Esophagus (tissue), 2 donors: Measurements from ENCODE around the gene RYR2. TPM values are rescaled to one million over a fixed set of nuclear protein-coding genes. Genes with fewer than 3 reads are reported as not detected.

ENCODE experiments used
- H3K27ac ChIP-seq, 2 donors: one replicate each; pipeline ENCODE4 v1.5.1; 2013; ENCODE audit warnings: low read depth in 2 of 2, mild to moderate bottlenecking in 2 of 2, inconsistent platforms in 1 of 2, low read length in 1 of 2, moderate library complexity in 1 of 2
- H3K27me3 ChIP-seq, 2 donors: one replicate each; pipeline ENCODE4 v1.6.1; 2013; ENCODE audit warnings: low read length in 2 of 2, control low read depth in 1 of 2, mild to moderate bottlenecking in 1 of 2; ENCODE audit not compliant: insufficient read depth in 2 of 2, control insufficient read depth in 1 of 2
- H3K36me3 ChIP-seq, 2 donors: one replicate each; pipeline ENCODE4 v1.6.1; 2013; ENCODE audit warnings: low read length in 1 of 2; ENCODE audit not compliant: control insufficient read depth in 2 of 2, insufficient read depth in 2 of 2
- H3K4me1 ChIP-seq, 2 donors: one replicate each; pipeline ENCODE4 v1.6.1; 2013; ENCODE audit warnings: low read length in 1 of 2; ENCODE audit not compliant: control insufficient read depth in 2 of 2, insufficient read depth in 2 of 2
- H3K4me3 ChIP-seq, 2 donors: one replicate each; pipeline ENCODE4 v1.5.1; 2013; ENCODE audit warnings: low read length in 2 of 2, mild to moderate bottlenecking in 2 of 2, low read depth in 1 of 2, moderate library complexity in 1 of 2
- H3K9me3 ChIP-seq, 2 donors: one replicate each; pipeline ENCODE4 v1.6.1; 2013; ENCODE audit warnings: mild to moderate bottlenecking in 2 of 2, low read depth in 1 of 2, low read length in 1 of 2, moderate library complexity in 1 of 2; ENCODE audit not compliant: control insufficient read depth in 2 of 2, insufficient read depth in 1 of 2
- WGBS, 2 donors: extraction: QIAGEN DNeasy Blood & Tissue Kit; methylation state at CpG; one replicate each; pipeline ENCODE4 v1.1.7; 2013; 5-methylcytosine and 5-hydroxymethylcytosine counted together
- polyA plus RNA-seq, 2 donors: library from polyadenylated mRNA; stranded (reverse); fragments of 200-250 nt; gene quantifications; one replicate each; pipeline ENCODE4 v1.2.3, GENCODE V29; 2013
- donor health status: healthy with polysubstance abuse.
- donor health status: Bipolar disorder and iron deficiency.

Gene RYR2
- polyA plus RNA-seq, 2 donors, result 0.35 to 1.2 TPM

DNA sequence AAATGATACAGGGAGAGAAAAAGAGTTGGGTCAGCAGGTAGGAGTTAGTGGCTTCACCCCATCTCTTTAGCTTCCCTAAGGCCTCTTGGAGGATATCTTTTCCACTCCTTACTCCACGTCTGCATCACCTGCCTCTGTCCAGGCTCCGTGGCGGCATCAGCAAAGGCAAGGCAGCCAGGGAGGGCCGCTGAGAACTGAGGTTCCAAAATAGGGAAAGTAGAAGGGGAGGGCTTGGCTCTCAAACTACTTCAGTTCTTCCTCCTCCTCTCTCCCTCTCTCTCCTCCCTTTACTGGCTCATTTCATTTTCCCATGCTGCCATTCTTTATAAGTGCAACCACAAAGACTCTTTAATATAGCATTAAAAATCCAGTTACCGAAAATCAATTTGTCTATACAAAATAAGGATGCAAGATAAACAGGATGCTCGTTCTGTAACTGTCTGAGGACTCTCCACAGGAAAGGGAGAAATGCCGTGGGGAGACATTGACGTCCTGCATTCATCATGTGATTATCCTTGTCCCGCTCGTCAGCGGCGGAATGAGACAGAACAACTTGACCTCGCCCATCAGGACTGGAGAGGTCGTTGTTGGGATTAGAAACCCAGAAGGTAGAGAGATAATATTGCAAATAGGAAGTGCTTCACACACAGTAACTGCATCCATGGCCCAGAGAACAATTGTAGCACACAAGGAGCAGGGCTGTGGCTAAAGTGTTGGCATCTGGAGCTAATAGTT lies 34.7 kb upstream of the RYR2 start:
- no peaks in the 10 kb centered on the region for H3K4me1 ChIP-seq
- 74 to 75% methylated on average over 14 of the region's 14 CpGs for WGBS, 2 donors

GRCh38 chr1:237009611-237010010 lies 32.4 kb upstream of the RYR2 start:
- no peaks in the 10 kb centered on the region for H3K9me3 ChIP-seq
- no peaks in the 10 kb centered on the region for H3K36me3 ChIP-seq
- H3K4me1 ChIP-seq, result no peaks in the 10 kb centered on the region
- 89 to 92% methylated on average over 4 of the region's 4 CpGs for WGBS, 2 donors
- no peak overlapping the region for H3K4me3 ChIP-seq
- no peak overlapping the region for H3K27ac ChIP-seq
- H3K27me3 ChIP-seq, result no peaks in the 10 kb centered on the region

More for the DNA sequence above, 34.7 kb upstream of the RYR2 start:
- H3K9me3 ChIP-seq, result no peaks in the 10 kb centered on the region
- no peaks in the 10 kb centered on the region for H3K27me3 ChIP-seq
- no peak overlapping the region for H3K4me3 ChIP-seq
- H3K27ac ChIP-seq, result no peak overlapping the region
- H3K36me3 ChIP-seq, result no peaks in the 10 kb centered on the region

GRCh38 chr1:237011432-237011831 lies 30.6 kb upstream of the RYR2 start:
- WGBS, 2 donors, result 69 to 84% methylated on average over 3 of the region's 3 CpGs
- Histone ChIP-seq H3K27me3 (no peaks in the 10 kb centered on the region), H3K27ac (peak overlapping the region; percentile 12 to 68), H3K36me3 (no peaks in the 10 kb centered on the region), H3K9me3 (no peaks in the 10 kb centered on the region), H3K4me3 (no peak overlapping the region), H3K4me1 (no peaks in the 10 kb centered on the region)

- Histone ChIP-seq H3K9me3 (no peaks in the 10 kb centered on the region), H3K36me3 (no peaks in the 10 kb centered on the region), H3K27me3 (no peaks in the 10 kb centered on the region), H3K27ac (peak overlapping the region in 1 of 2 donors; percentile 12), H3K4me3 (no peak overlapping the region), H3K4me1 (no peaks in the 10 kb centered on the region)
- 68 to 70% methylated on average over 5 of the region's 5 CpGs for WGBS, 2 donors
Measured at GRCh38 chr1:237012361-237012760, 29.6 kb upstream of the RYR2 start.

DNA sequence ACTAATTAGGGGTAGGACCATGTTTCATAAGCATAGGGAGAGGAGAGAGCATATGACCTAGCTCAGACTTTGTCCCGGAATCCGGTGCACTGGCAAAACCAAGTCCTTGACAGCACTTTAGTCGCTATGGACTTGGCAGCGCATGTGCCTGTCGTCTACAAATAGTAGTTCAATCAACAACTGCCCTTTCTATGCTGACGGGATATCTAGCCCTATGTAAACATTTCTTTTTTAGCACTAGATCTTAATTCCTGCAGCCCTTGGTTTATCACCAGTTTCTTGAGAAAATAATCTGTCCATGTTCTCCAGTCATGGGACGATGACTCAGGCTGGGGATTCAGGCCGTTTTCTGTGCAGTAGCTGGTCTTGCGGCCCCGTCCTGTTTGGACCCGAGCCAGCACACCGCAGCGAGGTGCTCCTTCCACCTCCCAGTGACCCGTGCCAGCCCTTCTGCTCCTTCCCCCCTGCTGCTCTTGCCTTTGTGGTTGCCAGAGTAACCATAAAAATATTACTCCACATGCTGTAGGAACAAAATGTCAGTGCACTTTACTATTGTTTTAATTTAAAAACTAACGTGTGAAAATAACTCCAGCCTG lies 29.1 kb upstream of the RYR2 start:
- no peak overlapping the region for H3K4me3 ChIP-seq
- H3K27me3 ChIP-seq, result no peaks in the 10 kb centered on the region
- no peaks in the 10 kb centered on the region for H3K36me3 ChIP-seq
- 29 to 32% methylated on average over 15 of the region's 15 CpGs for WGBS, 2 donors
- H3K4me1 ChIP-seq, result no peaks in the 10 kb centered on the region
- peak overlapping the region; percentile 0 to 60 for H3K27ac ChIP-seq
- no peaks in the 10 kb centered on the region for H3K9me3 ChIP-seq

GRCh38 chr1:237013608-237014007 lies 28.4 kb upstream of the RYR2 start:
- no peaks in the 10 kb centered on the region for H3K4me1 ChIP-seq
- H3K27me3 ChIP-seq, result no peaks in the 10 kb centered on the region
- WGBS, 2 donors, result 70 to 76% methylated on average over 5 of the region's 5 CpGs
- H3K27ac ChIP-seq, result peak overlapping the region in 1 of 2 donors; percentile 49
- no peak overlapping the region for H3K4me3 ChIP-seq
- no peaks in the 10 kb centered on the region for H3K9me3 ChIP-seq
- H3K36me3 ChIP-seq, result no peaks in the 10 kb centered on the region

- no peaks in the 10 kb centered on the region for H3K27me3 ChIP-seq
- H3K36me3 ChIP-seq, result no peaks in the 10 kb centered on the region
- H3K4me3 ChIP-seq, result no peak overlapping the region
- no peaks in the 10 kb centered on the region for H3K4me1 ChIP-seq
- no peaks in the 10 kb centered on the region for H3K9me3 ChIP-seq
- 67 to 84% methylated on average over 1 of the region's 1 CpG for WGBS, 2 donors
- no peak overlapping the region for H3K27ac ChIP-seq
Measured at GRCh38 chr1:237016626-237017025, 25.4 kb upstream of the RYR2 start.

- no peak overlapping the region for H3K4me3 ChIP-seq
- H3K36me3 ChIP-seq, result no peaks in the 10 kb centered on the region
- no peak overlapping the region for H3K27ac ChIP-seq
- H3K9me3 ChIP-seq, result no peaks in the 10 kb centered on the region
- H3K27me3 ChIP-seq, result no peaks in the 10 kb centered on the region
- no peaks in the 10 kb centered on the region for H3K4me1 ChIP-seq
Measured at GRCh38 chr1:237018896-237019295, 23.1 kb upstream of the RYR2 start.

- Histone ChIP-seq H3K9me3 (no peaks in the 10 kb centered on the region), H3K27me3 (no peaks in the 10 kb centered on the region), H3K27ac (no peak overlapping the region), H3K36me3 (no peaks in the 10 kb centered on the region), H3K4me3 (no peak overlapping the region), H3K4me1 (no peaks in the 10 kb centered on the region)
- WGBS, 2 donors, result 96 to 98% methylated on average over 7 to 8 of the region's 10 CpGs
Measured at GRCh38 chr1:237025358-237026074, 16.5 kb upstream of the RYR2 start.
